Nephron progenitor cell (in vitro differentiated cells): ENCODE data around the gene PRR30.

Experiments used
- DNase-seq: peaks from one replicate; pipeline ENCODE4 v3.0.0; 2021
- H3K27ac Mint-ChIP-seq: 2 replicates; pipeline ENCODE4 v1.8.0; 2021; ENCODE audit warnings: mild to moderate bottlenecking, moderate library complexity, mixed read lengths
- H3K27me3 Mint-ChIP-seq: 2 replicates; pipeline ENCODE4 v1.8.0; 2021; ENCODE audit warnings: mild to moderate bottlenecking, low read depth, mixed read lengths; ENCODE audit not compliant: poor library complexity
- H3K36me3 Mint-ChIP-seq: 2 replicates; pipeline ENCODE4 v1.8.0; 2021; ENCODE audit warnings: low read depth, mixed read lengths
- H3K4me1 Mint-ChIP-seq: 2 replicates; pipeline ENCODE4 v1.8.0; 2021; ENCODE audit warnings: mixed read lengths
- H3K4me3 Mint-ChIP-seq: 2 replicates; pipeline ENCODE4 v1.8.0; 2021; ENCODE audit warnings: mild to moderate bottlenecking, moderate library complexity, mixed read lengths
- H3K9me3 Mint-ChIP-seq: 2 replicates; pipeline ENCODE4 v1.8.0; 2021; ENCODE audit warnings: mild to moderate bottlenecking, moderate library complexity, mixed read lengths
- TF ChIP-seq, protein P1 (sequence below): fragments of 200-600 bp; sonication (generic); IDR thresholded peaks from 2 replicates; pipeline ENCODE4 v1.5.0; 2021; ENCODE audit warnings: antibody characterized with exemption

PRR30 gene

DNA sequence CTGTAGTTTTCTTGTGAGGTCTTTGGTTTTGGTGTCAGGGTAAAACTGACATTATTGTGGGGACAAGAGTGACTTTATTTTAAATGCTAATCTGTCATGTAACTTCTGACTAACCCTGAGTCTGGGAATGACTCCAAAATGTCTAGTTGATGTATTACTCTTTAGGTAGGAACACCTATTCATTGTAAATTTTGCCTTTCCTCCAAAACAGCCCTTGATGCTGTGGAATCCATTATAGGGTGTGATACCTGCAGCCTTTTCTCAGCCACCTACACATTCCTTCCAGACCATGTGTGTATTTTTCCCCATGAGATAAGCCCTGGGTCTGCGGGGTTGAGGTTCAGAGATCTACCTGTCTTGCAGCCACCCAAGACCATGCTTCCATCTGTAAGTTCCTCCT is 4.1 kb upstream of the PRR30 start:
- H3K27me3 Mint-ChIP-seq = peaks cover 51% of the 10 kb centered on the region

DNA sequence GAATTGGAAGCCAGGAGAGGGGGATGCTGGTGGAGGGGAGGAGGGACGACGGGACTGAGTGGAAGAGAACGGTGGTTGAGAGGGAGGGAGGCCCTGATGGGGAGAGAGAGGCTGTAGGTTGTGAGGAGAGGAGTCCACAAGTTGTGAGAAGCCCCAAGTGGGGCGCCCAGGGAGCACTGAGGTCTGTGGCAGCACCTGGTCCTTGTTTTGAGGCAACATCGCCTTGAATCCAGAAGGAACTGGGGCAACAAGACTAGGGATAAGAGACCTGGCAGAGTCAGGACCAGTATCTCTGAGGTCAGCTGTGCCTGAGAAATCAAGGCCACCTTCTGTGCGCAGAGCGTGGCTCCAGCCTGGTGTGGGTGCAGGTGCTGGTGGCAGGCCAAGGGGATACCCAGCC is 1.1 kb downstream of the PRR30 start:
- TF ChIP-seq, protein P1, sequence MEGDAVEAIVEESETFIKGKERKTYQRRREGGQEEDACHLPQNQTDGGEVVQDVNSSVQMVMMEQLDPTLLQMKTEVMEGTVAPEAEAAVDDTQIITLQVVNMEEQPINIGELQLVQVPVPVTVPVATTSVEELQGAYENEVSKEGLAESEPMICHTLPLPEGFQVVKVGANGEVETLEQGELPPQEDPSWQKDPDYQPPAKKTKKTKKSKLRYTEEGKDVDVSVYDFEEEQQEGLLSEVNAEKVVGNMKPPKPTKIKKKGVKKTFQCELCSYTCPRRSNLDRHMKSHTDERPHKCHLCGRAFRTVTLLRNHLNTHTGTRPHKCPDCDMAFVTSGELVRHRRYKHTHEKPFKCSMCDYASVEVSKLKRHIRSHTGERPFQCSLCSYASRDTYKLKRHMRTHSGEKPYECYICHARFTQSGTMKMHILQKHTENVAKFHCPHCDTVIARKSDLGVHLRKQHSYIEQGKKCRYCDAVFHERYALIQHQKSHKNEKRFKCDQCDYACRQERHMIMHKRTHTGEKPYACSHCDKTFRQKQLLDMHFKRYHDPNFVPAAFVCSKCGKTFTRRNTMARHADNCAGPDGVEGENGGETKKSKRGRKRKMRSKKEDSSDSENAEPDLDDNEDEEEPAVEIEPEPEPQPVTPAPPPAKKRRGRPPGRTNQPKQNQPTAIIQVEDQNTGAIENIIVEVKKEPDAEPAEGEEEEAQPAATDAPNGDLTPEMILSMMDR = no peak
- Mint-ChIP-seq H3K9me3 (peaks cover 7% of the 10 kb centered on the region), H3K4me3 (no peak overlapping the region), H3K4me1 (peaks cover 9% of the 10 kb centered on the region), H3K36me3 (peaks cover 2% of the 10 kb centered on the region), H3K27me3 (peaks cover 32% of the 10 kb centered on the region), H3K27ac (no peak overlapping the region)
- no peak for DNase-seq

More for the DNA sequence above, 4.1 kb upstream of the PRR30 start:
- H3K4me1 Mint-ChIP-seq = peaks cover 21% of the 10 kb centered on the region
- H3K27ac Mint-ChIP-seq = no peak overlapping the region
- no peak overlapping the region for H3K4me3 Mint-ChIP-seq
- TF ChIP-seq, protein P1 = no peak
- no peak for DNase-seq
- no peaks in the 10 kb centered on the region for H3K36me3 Mint-ChIP-seq
- H3K9me3 Mint-ChIP-seq = peaks cover 11% of the 10 kb centered on the region

GRCh38 chr2:27137322-27137935 is 1.8 kb downstream of the PRR30 start:
- no peak overlapping the region for H3K27ac Mint-ChIP-seq
- peaks cover 6% of the 10 kb centered on the region for H3K36me3 Mint-ChIP-seq
- DNase-seq = no peak
- H3K9me3 Mint-ChIP-seq = peaks cover 3% of the 10 kb centered on the region
- peaks cover 25% of the 10 kb centered on the region for H3K27me3 Mint-ChIP-seq
- no peak overlapping the region for H3K4me3 Mint-ChIP-seq
- peaks cover 14% of the 10 kb centered on the region for H3K4me1 Mint-ChIP-seq
- TF ChIP-seq, protein P1 = no peak

GRCh38 chr2:27136751-27137150 is 2.5 kb downstream of the PRR30 start:
- H3K4me1 Mint-ChIP-seq = peaks cover 14% of the 10 kb centered on the region
- no peaks in the 10 kb centered on the region for H3K9me3 Mint-ChIP-seq
- TF ChIP-seq, protein P1 = no peak
- H3K36me3 Mint-ChIP-seq = peaks cover 6% of the 10 kb centered on the region
- H3K27me3 Mint-ChIP-seq = peaks cover 18% of the 10 kb centered on the region
- DNase-seq = no peak
- no peak overlapping the region for H3K27ac Mint-ChIP-seq
- H3K4me3 Mint-ChIP-seq = no peak overlapping the region

- H3K9me3 Mint-ChIP-seq = no peaks in the 10 kb centered on the region
- H3K27ac Mint-ChIP-seq = no peak overlapping the region
- peak overlapping the region; percentile 58 for H3K4me3 Mint-ChIP-seq
- H3K4me1 Mint-ChIP-seq = peaks cover 14% of the 10 kb centered on the region
- H3K36me3 Mint-ChIP-seq = peaks cover 14% of the 10 kb centered on the region
- H3K27me3 Mint-ChIP-seq = peaks cover 7% of the 10 kb centered on the region
- TF ChIP-seq, protein P1 = no peak
- no peak for DNase-seq
Observed at GRCh38 chr2:27135478-27135955, 3.7 kb downstream of the PRR30 start.
